NCI-H446 treated with DMSO at 0.1 percent for 48 hours (cell line): Measurements from ENCODE around the gene ITGA1.
"Not testable (repeated sequence)": the region's sequence is repeated elsewhere in the genome, so short reads cannot be mapped to it uniquely, and the experiment has no call there.

Experiments
- DNase-seq: peaks from one replicate; lab custom pipeline; 2025; lab: John Stamatoyannopoulos, UW

The ITGA1 gene

GRCh38 chr5:52956915-52957747, 169.4 kb downstream of the ITGA1 start:
- DNase-seq = no peak

DNA sequence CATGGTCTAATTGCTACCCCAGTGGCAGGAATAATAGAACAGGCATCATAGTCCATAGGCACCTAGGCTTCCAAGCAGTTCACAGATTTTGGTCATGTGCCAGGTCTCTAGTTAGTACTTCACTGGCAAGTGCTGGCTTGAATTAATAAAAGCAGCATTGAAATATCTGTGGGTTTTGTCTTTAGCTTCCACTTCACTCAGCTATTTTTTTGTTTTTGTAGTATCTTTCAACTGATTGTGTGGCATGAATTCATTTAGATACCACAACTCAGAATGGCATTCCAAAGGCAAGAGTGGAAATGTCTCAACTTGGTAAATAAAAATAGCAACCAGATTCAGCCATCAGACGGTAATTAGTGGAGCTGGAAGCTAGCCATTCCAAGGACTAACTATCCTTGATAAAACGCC, 173.6 kb downstream of the ITGA1 start:
- DNase-seq = peak; percentile 61

GRCh38 chr5:52963636-52964035, 175.9 kb downstream of the ITGA1 start:
- no peak for DNase-seq

- no peak for DNase-seq
These were observed 176.4 kb downstream of the ITGA1 start for GRCh38 chr5:52964138-52964537.

DNA sequence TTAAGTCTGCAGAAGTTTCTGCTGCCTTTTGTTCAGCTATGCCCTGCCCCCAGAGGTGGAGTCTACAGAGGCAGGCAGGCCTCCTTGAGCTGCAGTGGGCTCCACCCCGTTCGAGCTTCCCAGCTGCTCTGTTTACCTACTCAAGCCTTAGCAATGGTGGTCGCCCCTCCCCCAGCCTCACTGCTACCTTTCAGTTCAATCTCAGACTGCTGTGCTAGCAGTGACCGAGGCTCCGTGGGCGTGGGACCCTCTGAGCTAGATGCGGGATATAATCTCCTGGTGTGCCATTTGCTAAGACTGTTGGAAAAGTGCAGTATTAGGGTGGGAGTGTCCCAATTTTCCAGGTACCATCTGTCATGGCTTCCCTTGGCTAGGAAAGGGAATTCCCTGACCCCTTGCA, 188.4 kb downstream of the ITGA1 start:
- not testable (repeated sequence) for DNase-seq

- DNase-seq = no peak
These were observed 189.7 kb downstream of the ITGA1 start for GRCh38 chr5:52977264-52977897.

GRCh38 chr5:52981507-52981906, 193.8 kb downstream of the ITGA1 start:
- no peak for DNase-seq

DNA sequence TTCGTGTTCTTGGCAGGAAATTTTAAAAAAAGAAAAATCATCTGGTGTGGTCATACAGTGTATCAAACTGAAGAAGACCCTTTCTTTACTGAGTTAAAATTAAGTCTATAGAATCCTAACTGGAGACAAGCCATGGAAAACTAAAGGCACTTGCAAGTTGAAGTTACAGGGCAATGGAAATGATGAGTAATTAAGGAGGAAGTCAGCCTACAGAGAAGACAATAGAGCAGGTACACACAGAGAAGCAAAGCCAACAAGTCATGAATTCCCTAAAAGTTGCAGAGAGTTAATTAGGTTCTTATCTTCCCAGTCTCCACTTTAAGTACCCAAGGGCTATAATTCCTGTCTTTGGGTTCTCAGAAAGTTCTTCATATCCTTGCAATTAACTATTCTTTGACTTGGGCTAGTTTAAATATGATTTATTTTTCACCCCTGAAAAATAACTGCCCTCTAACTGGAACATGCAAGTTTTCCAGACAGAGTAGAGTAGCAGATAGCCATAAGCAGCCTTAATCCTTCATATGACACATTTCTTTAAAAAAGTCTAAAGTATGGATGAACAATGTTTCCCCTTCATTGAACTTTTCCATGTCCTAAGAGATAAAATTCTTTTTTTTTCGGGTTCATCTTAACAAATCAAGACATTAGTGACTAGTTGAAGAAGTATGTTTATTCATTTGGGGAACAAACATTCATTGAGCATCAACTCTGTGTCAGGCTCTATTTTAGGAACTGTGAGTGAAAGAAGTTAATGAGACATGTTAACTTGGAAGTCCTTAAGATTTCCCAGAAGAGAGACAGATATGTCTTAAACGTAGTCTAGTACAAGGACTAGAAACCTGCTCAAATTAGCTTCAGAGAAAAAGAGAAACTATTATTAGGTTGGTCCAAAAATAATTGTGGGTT, 196.3 kb downstream of the ITGA1 start:
- DNase-seq = no peak

DNA sequence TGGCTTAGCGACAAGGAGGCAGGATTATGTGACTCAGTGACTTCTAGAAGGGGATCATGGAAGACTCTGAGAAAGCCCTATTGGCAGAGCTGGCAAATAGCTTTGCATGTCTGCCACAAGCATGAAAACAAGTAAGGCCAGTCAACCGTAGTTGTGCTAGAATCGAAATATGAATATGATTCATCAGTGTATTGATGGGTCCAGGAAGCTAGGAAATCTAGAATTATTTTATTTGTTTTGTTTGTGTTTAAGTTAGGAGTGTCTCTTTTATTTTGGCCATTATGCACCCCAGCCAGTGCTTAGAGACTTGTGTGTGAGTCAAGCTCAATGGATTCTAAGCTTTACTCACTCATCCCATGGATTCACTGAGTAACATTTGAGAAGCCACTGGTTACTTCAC, 197.6 kb downstream of the ITGA1 start:
- no peak for DNase-seq

DNA sequence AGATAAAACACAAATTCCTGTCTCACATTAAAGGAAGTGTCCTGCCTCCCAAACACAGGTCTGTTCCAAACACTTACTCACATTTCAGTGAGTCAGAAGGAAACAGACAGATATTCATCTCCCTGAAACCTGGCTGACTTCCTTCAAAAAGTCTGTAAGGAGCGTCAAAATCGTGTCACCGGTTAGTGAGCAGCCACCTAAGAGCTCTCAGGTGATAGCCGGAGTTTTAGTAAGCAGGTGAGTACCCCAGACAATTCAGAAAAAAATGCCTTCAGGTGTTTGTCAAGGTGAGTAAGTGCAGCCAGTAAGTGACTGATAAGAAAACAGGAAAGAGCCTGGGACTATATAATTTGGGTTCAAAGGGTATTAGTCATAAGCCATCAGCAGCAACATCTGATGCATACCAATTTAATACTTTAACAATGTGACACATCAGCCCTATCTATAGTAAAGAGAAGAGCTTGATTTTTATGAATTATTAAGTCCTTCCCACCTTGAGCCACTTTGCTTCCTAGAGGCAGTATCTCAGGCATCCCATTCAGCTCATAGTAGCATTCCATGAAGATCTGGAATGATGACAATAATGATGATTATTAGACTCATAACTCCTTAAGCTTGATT, 200.1 kb downstream of the ITGA1 start:
- no peak for DNase-seq

- DNase-seq = no peak
These were observed 200.8 kb downstream of the ITGA1 start for GRCh38 chr5:52988335-52989024.

DNA sequence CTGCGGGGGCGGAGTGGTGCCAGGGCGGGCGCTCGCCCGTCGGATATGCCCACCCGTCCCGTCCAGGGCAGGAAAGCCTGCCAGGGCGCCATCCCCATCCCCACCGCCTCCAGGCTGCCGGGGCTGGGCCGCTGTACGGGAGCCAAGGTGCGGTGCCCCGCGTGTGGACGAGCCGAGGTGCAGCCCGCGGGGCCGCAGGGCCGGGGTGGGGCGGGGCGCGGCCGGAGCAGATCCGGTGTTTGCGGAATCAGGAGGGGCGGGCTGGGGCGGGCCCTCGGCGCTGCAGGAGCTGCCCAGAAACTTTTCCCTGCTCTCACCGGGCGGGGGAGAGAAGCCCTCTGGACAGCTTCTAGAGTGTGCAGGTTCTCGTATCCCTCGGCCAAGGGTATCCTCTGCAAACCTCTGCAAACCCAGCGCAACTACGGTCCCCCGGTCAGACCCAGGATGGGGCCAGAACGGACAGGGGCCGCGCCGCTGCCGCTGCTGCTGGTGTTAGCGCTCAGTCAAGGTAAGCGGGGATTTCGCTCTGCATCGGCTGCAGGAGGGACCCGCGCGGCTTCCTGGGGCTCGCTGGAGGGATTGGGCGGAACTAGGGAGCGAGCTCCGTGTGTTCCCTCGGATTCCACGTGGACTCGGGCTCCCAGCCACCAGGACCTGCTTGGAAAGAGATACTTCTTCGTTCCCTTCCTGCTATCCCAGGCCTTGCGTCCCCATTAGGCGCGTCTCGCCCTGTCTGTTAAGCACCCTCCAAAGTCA, 201.5 kb downstream of the ITGA1 start, which contains the start of gene ITGA2:
TSS of gene ITGA2 (plus strand) at position 328 of the 756 bp plus-strand sequence. CDS start at position 445, 117 bp downstream.
- DNase-seq = no peak

DNA sequence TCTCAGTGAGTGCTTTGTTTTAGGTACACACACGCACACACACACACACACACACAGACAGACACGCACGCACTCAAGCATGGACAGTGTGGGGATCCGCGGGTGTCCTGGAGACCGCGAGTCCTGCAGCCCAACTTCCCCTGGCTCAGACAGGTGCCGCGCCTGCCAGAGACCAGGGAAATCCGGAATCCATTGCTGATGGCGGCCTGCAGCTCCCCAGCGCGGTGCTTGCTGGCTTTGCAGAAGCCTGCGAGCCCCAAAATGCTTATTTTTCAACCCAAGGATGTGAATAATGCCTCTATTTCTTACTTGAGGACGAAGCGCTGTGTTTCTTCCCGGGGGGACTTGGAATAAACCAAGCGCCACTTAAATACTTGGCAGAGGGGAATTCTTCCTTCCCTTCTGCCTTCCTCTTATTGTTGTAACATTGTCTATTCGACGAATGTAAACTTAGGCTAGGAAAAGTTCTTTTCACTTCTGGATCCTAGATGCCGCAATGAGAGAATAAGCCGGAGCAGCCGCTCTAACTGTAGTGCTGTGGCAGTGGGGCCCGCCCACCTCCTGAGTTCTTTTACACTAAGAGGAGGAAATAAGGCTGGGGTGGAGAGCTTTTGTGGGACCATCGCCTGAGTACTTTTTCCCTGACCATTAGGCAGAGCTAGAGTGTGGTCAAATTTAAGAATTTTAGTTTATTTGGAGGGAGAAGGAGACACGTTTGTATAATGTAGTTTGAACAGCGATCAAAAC, 202.2 kb downstream of the ITGA1 start:
- no peak for DNase-seq

- DNase-seq = no peak
These were observed 202.8 kb downstream of the ITGA1 start for GRCh38 chr5:52990528-52990925.

- no peak for DNase-seq
These were observed 205.7 kb downstream of the ITGA1 start for GRCh38 chr5:52993367-52993766.

DNA sequence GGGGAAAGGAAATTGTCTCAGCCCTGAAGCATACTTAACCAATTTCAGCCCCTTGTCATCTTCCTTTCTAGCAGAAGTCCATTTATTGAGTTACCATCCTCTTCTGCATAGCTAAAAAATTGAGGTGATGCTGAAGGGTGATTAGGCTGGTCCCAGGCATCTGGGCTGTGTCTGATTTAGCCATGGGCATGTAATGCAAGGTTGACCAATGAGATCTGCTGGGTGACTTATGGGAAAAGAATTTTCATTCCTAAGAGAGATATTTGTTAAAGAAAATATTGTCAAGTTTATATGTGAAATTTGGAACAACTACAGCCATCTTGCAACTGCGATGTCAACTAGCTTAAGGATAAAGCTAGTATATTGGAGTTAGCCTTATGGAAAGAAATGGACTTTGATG, 206.6 kb downstream of the ITGA1 start:
- DNase-seq = no peak

GRCh38 chr5:52995095-52995494, 207.4 kb downstream of the ITGA1 start:
- no peak for DNase-seq

- DNase-seq = no peak
These were observed 208.2 kb downstream of the ITGA1 start for GRCh38 chr5:52995914-52996313.

- DNase-seq = no peak
These were observed 209.3 kb downstream of the ITGA1 start for GRCh38 chr5:52996979-52997378.

GRCh38 chr5:52997424-52997823, 209.7 kb downstream of the ITGA1 start:
- DNase-seq = no peak
